Smooth muscle cell of the brain vasculature (primary cell): Measurements from ENCODE around the gene ANAPC2.

Experiments
- DNase-seq: peaks from one replicate; pipeline ENCODE4 v3.0.0-alpha.2; 2012; ENCODE audit warnings: low read depth, low spot score

Gene ANAPC2

GRCh38 chr9:137188490-137189296, at the start of gene ANAPC2, which contains the start of gene SSNA1:
TSS of gene ANAPC2 (minus strand) at chr9:137188560. CDS start at chr9:137188532, 28 bp downstream.
TSS of gene SSNA1 (plus strand) at chr9:137188676. CDS start at chr9:137188727, 51 bp downstream.
- peak; percentile 87 for DNase-seq

GRCh38 chr9:137236936-137237421, 48.6 kb upstream of the ANAPC2 start:
- no peak for DNase-seq

DNA sequence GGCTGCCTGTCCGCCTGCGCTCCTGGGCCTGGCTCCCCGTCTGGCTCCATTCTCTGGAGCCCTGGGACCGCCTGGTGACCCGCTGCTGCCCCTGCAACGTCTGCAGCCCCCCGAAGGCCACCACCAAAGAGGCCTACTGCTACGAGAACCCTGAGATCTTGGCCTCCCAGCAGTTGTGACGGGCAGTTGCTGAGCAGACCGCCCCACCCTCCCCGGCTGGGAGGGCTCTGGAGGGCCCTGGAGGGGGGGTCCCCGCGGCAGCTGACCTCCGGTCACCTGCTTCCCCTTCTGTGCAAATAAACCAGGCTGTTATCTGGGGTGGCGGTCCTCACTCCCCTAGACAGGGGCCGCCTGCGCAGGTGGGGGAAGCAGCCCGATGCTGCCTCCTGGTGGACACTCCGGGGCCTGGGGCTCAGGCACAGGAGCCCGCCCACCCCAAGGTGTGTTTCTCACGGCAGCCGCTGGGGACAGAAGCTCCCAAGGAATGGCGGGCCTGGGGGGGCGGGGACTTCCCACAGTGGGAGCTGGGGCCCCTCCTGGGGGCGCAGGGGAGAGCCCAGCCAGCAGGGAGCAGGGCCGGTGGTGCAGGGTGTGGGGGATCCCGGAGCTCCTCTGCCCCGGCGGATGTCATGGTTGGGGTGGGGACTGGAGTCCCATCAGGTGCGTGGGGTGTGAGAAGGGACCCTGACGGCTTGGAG, 48.0 kb upstream of the ANAPC2 start:
- DNase-seq = peak; percentile 24

DNA sequence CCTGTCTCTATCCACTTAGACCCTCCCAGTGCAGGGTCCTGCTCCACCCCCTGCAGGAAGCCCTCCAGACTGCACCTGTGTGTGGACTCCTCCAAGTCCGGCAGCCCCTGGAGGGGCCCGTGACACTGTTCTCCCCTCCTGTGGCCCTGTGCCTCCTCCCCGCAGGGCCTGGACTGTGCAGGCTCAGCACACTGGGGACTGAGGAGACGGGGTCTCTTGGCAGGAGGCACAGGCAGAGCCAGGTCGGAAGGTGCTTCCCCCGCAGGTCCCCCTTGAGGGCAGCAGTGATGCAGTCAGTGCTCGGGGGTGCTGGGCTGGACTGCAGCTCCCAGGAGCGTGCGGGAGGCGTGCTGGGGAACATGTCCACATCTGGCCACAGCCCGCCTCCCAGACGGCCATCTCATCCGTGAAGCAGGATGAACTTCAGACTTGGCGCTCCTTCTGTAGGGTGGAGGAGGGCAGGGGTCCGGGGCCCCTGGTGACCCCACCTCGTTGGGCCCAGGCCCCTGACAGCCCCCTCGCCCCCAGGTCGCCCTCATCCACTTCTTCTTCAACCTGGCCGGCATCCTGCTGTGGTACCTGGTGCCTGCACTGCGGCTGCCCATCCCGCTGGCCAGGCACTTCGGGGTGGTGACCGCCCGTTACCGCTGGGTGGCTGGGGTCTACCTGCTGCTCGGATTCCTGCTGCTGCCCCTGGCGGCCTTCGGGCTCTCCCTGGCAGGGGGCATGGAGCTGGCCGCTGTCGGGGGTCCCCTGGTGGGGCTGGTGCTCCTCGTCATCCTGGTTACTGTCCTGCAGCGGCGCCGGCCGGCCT, 47.3 kb upstream of the ANAPC2 start:
- no peak for DNase-seq

GRCh38 chr9:137234758-137235423, 46.5 kb upstream of the ANAPC2 start:
- DNase-seq = no peak

DNA sequence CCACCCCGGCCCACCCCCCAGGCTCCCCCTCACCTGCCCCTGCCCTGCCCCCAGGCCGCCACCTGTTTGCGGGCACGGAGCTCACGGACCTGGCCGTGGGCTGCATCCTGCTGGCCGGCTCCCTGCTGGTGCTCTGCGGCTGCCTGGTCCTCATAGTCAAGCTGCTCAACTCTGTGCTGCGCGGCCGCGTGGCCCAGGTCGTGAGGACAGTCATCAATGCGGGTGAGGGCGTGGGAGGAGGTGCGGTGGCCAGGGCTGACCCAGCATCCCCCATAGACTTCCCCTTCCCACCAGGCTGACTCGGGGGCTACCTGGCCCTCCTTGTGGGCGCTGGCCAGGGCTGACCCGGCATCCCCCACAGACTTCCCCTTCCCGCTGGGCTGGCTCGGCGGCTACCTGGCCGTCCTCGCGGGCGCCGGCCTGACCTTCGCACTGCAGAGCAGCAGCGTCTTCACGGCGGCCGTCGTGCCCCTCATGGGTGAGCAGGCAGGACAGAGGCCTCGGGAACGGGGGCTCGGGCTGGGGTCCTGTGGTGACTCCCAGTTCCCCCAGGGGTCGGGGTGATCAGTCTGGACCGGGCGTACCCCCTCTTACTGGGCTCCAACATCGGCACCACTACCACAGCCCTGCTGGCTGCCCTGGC, 45.8 kb upstream of the ANAPC2 start:
- DNase-seq = no peak

GRCh38 chr9:137233143-137233980, 45.0 kb upstream of the ANAPC2 start:
- DNase-seq = no peak

DNA sequence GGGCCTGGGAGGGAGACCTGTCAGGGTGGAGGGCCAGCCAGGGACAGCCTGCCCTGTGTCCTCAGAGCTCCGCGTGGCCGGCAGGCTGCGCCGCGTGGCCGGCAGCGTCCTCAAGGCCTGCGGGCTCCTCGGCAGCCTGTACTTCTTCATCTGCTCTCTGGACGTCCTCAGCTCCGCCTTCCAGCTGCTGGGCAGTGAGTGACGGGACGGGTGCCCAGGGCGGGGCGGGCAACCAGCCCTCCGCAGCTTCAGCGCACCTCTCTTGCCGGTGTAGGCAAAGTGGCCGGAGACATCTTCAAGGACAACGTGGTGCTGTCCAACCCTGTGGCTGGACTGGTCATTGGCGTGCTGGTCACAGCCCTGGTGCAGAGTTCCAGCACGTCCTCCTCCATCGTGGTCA, 44.1 kb upstream of the ANAPC2 start:
- no peak for DNase-seq

DNA sequence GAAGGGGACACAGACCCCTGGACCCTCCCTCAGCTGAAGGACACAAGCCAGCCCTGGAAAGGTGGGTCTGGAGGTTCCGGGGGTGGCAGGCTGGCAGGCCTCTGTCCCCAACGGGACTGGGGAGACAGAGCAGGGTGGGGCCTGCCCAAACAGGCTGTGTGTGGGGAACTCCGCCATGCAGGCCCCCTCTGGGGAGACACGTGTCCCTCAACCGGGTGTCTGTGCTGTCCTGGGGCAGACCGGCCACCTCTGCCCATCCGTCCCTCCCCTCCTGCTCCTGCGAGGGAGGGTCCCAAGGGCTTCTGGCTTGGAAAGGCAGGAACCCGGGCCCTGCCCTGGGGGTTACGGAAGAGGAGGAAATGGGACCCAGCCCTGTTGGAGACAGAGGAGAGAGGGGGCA, 43.7 kb upstream of the ANAPC2 start:
- DNase-seq = no peak

GRCh38 chr9:137231372-137232039, 43.1 kb upstream of the ANAPC2 start:
- no peak for DNase-seq

GRCh38 chr9:137230705-137231371, 42.5 kb upstream of the ANAPC2 start, which contains the start of gene SLC34A3:
TSS of gene SLC34A3 (plus strand) at chr9:137230901. CDS start at chr9:137231703, 802 bp downstream.
- no peak for DNase-seq

DNA sequence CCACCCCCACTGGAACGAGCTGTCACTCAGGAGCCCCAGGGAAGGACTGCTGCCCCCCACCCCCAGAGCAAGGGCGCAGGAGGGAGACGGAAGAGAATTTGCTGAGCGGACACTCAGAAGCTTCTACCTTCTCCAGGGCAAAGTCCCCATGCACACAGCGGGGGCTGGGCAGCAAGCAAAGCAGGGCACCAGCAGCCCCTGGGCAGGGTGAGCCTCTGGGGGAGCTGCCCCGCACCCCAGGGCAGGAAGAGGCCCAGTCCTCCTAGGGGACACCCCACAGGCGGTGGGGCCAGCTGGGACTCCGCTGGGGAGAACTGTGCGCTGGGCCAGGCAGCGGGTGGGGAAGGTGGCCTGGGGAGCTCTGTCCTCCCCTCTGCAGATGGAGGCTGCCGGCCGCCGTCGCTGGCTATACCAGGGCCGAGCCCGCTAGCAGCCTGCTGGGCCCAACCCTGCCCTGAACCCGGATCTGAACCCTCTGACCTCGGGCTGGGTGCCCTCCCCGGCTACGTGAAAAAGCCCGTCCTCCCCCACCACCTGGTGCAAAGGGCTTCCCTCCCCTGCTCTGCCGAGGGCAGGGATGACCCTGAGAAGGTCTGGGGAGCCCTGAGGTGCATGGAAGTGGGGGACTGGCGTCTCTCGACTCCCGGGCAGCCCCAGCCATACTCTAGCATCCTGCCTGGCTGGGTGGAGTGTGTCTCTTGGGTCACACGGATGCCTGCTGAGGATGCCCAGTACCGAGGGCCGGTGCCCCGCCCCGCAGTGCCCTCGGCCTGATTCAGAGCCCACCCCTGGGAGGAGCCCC, 41.7 kb upstream of the ANAPC2 start:
- no peak for DNase-seq

GRCh38 chr9:137228968-137229896, 40.9 kb upstream of the ANAPC2 start:
- no peak for DNase-seq

DNA sequence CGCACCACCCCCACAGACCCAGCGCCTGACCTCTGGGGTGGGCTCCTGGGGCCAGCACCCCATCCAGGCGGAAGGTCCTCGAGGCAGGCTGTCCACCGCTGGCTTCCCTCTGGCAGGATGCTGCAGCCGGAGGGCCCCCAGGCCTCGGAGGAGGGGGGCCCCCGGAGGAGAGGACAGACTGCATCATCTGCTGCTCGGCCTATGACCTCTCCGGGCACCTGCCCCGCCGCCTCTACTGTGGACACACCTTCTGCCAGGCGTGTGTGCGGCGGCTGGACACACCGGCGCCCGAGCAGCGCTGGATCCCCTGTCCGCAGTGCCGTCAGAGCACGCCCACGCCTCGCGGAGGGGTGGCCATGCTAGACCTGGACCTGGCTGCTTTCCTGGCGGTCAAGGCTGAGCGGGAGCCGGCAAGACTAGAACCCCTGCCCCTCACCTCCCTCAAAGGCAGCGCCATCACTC, 40.2 kb upstream of the ANAPC2 start:
- no peak for DNase-seq

- no peak for DNase-seq
These were observed 39.6 kb upstream of the ANAPC2 start for GRCh38 chr9:137227853-137228505.
